KMS-11 (cell line): ENCODE data around the gene CWC15.
"Not testable (repeated sequence)": the region's sequence is repeated elsewhere in the genome, so short reads cannot be mapped to it uniquely, and the experiment has no call there.

ENCODE experiments used
- H2AFZ ChIP-seq: fragments of 200-600 bp; sonication (generic); 2 replicates; pipeline ENCODE4 v1.6.1; 2016; ENCODE audit warnings: antibody characterized with exemption, mixed run types, low read depth
- H3K27ac ChIP-seq: fragments of 200-600 bp; sonication (generic); 2 replicates; pipeline ENCODE4 v1.6.1; 2016; ENCODE audit warnings: mild to moderate bottlenecking, mixed run types
- H3K27me3 ChIP-seq: fragments of 200-600 bp; sonication (generic); 2 replicates; pipeline ENCODE4 v1.6.1; 2017; ENCODE audit warnings: mild to moderate bottlenecking, low read depth, mixed run types, moderate library complexity; ENCODE audit not compliant: insufficient read depth
- H3K36me3 ChIP-seq: fragments of 200-600 bp; sonication (generic); 2 replicates; pipeline ENCODE4 v1.6.1; 2017; ENCODE audit warnings: mild to moderate bottlenecking, mixed run types; ENCODE audit not compliant: insufficient read depth
- H3K4me1 ChIP-seq: fragments of 200-600 bp; sonication (generic); 2 replicates; pipeline ENCODE4 v1.6.1; 2016; ENCODE audit warnings: mild to moderate bottlenecking, low read depth, mixed run types; ENCODE audit not compliant: poor library complexity, severe bottlenecking
- H3K4me2 ChIP-seq: fragments of 200-600 bp; sonication (generic); 2 replicates; pipeline ENCODE4 v1.7.0; 2016; ENCODE audit warnings: mild to moderate bottlenecking, mixed run types
- H3K4me3 ChIP-seq: fragments of 200-600 bp; sonication (generic); IDR thresholded peaks from 2 replicates; pipeline ENCODE4 v1.6.1; 2017; ENCODE audit warnings: low read depth, low read length, mixed read lengths; ENCODE audit not compliant: insufficient read depth
- H3K79me2 ChIP-seq: fragments of 200-600 bp; sonication (generic); 2 replicates; pipeline ENCODE4 v1.6.1; 2016; ENCODE audit warnings: low read depth, mixed run types; ENCODE audit not compliant: insufficient read depth
- H3K9ac ChIP-seq: fragments of 200-600 bp; sonication (generic); 2 replicates; pipeline ENCODE4 v1.6.1; 2016; ENCODE audit warnings: mild to moderate bottlenecking, mixed run types
- H4K20me1 ChIP-seq: fragments of 200-600 bp; sonication (generic); 2 replicates; pipeline ENCODE4 v1.6.1; 2016; ENCODE audit warnings: mild to moderate bottlenecking, mixed run types; ENCODE audit not compliant: insufficient read depth
- CTCF ChIP-seq: fragments of 200-600 bp; sonication (generic); conservative IDR thresholded peaks from 2 replicates; pipeline ENCODE4 v1.6.1; 2017; ENCODE audit warnings: low read depth, mild to moderate bottlenecking, antibody characterized with exemption, low read length, moderate library complexity, mixed read lengths

The CWC15 gene

GRCh38 chr11:94924171-94924572, 49.2 kb downstream of the CWC15 start:
- Histone ChIP-seq H4K20me1 (no peaks in the 10 kb centered on the region), H3K4me2 (no peak overlapping the region), H3K4me3 (no peak overlapping the region), H3K27me3 (no peaks in the 10 kb centered on the region), H3K79me2 (no peaks in the 10 kb centered on the region), H3K27ac (no peak overlapping the region), H3K4me1 (no peaks in the 10 kb centered on the region), H3K9ac (no peak overlapping the region), H2AFZ (no peak overlapping the region), H3K36me3 (no peaks in the 10 kb centered on the region)
- no peak for TF ChIP-seq CTCF

DNA sequence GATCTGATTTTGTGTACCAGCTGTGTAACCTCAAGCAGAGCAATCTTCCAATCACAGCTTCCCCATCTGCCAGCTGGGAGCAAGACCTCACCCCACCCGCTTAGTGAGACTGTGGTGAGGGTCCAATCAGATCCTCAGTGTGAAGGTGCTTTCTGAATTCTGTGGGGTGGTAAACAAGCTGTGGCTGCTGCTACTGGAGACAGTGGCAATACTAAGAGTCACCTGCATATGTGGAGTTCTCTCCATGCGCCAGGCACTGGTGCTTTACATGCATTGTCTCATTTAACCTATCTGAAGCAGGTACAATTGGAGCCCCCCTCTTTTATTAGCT, 50.4 kb downstream of the CWC15 start:
- no peak overlapping the region for H3K9ac ChIP-seq
- no peaks in the 10 kb centered on the region for H3K27me3 ChIP-seq
- no peaks in the 10 kb centered on the region for H3K4me1 ChIP-seq
- no peak overlapping the region for H2AFZ ChIP-seq
- TF ChIP-seq CTCF: no peak
- no peaks in the 10 kb centered on the region for H3K36me3 ChIP-seq
- no peak overlapping the region for H3K27ac ChIP-seq
- no peaks in the 10 kb centered on the region for H4K20me1 ChIP-seq
- no peak overlapping the region for H3K4me3 ChIP-seq
- H3K4me2 ChIP-seq: no peak overlapping the region
- no peaks in the 10 kb centered on the region for H3K79me2 ChIP-seq

GRCh38 chr11:94922321-94923003, 50.9 kb downstream of the CWC15 start:
- no peak for TF ChIP-seq CTCF
- Histone ChIP-seq H3K4me1 (no peaks in the 10 kb centered on the region), H3K4me2 (no peak overlapping the region), H3K27ac (no peak overlapping the region), H4K20me1 (no peaks in the 10 kb centered on the region), H3K27me3 (no peaks in the 10 kb centered on the region), H3K79me2 (no peaks in the 10 kb centered on the region), H3K36me3 (no peaks in the 10 kb centered on the region), H3K9ac (no peak overlapping the region), H3K4me3 (no peak overlapping the region), H2AFZ (no peak overlapping the region)

GRCh38 chr11:94920311-94920710, 53.0 kb downstream of the CWC15 start:
- Histone ChIP-seq H3K27me3 (no peaks in the 10 kb centered on the region), H3K4me1 (no peaks in the 10 kb centered on the region), H4K20me1 (no peaks in the 10 kb centered on the region), H3K27ac (no peak overlapping the region), H3K79me2 (no peaks in the 10 kb centered on the region), H2AFZ (no peak overlapping the region), H3K36me3 (no peaks in the 10 kb centered on the region), H3K9ac (no peak overlapping the region), H3K4me3 (no peak overlapping the region), H3K4me2 (no peak overlapping the region)
- no peak for TF ChIP-seq CTCF

- H3K36me3 ChIP-seq, H3K27ac ChIP-seq, H3K4me2 ChIP-seq, H2AFZ ChIP-seq, H3K4me3 ChIP-seq, H3K27me3 ChIP-seq, H3K4me1 ChIP-seq, H3K9ac ChIP-seq, H3K79me2 ChIP-seq, H4K20me1 ChIP-seq: not testable (repeated sequence)
Measured at GRCh38 chr11:94913718-94914394, 59.5 kb downstream of the CWC15 start.
